Measurements from ENCODE around the gene ELMO1. TPM values are rescaled to one million over a fixed set of nuclear protein-coding genes. Genes with fewer than 3 reads are reported as not detected.

The ELMO1 gene
- total and polyA plus RNA-seq, 4 donors = 6.7 to 51.5 (median 14.8) TPM

- no peak for DNase-seq (ENCODE audit: low spot score)
- Histone ChIP-seq H3K4me3 (ENCODE audit: low read depth in 1 of 3, low read length in 3 of 3) (no peak overlapping the region), H3K27me3 (ENCODE audit: control insufficient read depth in 4 of 4, insufficient read depth in 4 of 4, low read length in 3 of 4) (no peaks in the 10 kb centered on the region), H3K4me1 (ENCODE audit: control insufficient read depth in 4 of 4, insufficient read depth in 4 of 4, low read length in 3 of 4) (peaks cover 0 to 2% (median 0%) of the 10 kb centered on the region in 4 donors), H3K27ac (ENCODE audit: low read depth in 1 of 2, low read length in 2 of 2) (no peak overlapping the region), H3K9ac (ENCODE audit: low read depth in 1 of 2, low read length in 2 of 2) (no peak overlapping the region), H3K9me3 (ENCODE audit: control insufficient read depth in 4 of 4, low read length in 3 of 4) (no peaks in the 10 kb centered on the region), H3K36me3 (ENCODE audit: control insufficient read depth in 4 of 4, insufficient read depth in 3 of 4, low read depth in 1 of 4, low read length in 3 of 4) (peaks cover 0 to 4% (median 2%) of the 10 kb centered on the region in 4 donors)
- TF ChIP-seq MAX (IDR thresholded peaks at IDR 0.05) (no peak), TAF1 (conservative IDR thresholded peaks at IDR 0.05) (no peak)
- 71% methylated on average over 4 of the region's 4 CpGs for WGBS
Observed at GRCh38 chr7:37074370-37074769, 374.3 kb downstream of the ELMO1 start.

- WGBS = 90% methylated on average over 2 of the region's 2 CpGs
- no peak overlapping the region for H3K27ac ChIP-seq (ENCODE audit: low read depth in 1 of 2, low read length in 2 of 2)
- TF ChIP-seq HNF4G (IDR thresholded peaks at IDR 0.05) (no peak), SP1 (IDR thresholded peaks at IDR 0.05) (no peak), TAF1 (conservative IDR thresholded peaks at IDR 0.05) (no peak), RAD21 (IDR thresholded peaks at IDR 0.05) (no peak), JUND (IDR thresholded peaks at IDR 0.05) (no peak), GABPA (IDR thresholded peaks at IDR 0.05 in 1 of 2, conservative IDR thresholded peaks at IDR 0.05 in 1 of 2) (no peak), NR2F2 (IDR thresholded peaks at IDR 0.05) (no peak), ATF3 (IDR thresholded peaks at IDR 0.05) (no peak), YY1 (IDR thresholded peaks at IDR 0.05) (no peak), HNF4A (conservative IDR thresholded peaks at IDR 0.05) (no peak), CTCF (IDR thresholded peaks at IDR 0.05; ENCODE audit: low read depth, low read length, missing input control) (no peak), RXRA (IDR thresholded peaks at IDR 0.05) (no peak), REST (IDR thresholded peaks at IDR 0.05) (no peak), FOXA2 (IDR thresholded peaks at IDR 0.05) (no peak), FOXA1 (IDR thresholded peaks at IDR 0.05) (no peak)
Observed at GRCh38 chr7:37071124-37071523, 377.5 kb downstream of the ELMO1 start.

More at GRCh38 chr7:37071124-37071523, 377.5 kb downstream of the ELMO1 start:
- H3K4me3 ChIP-seq (ENCODE audit: low read depth in 1 of 3, low read length in 3 of 3) = no peak overlapping the region
- no peaks in the 10 kb centered on the region for H3K36me3 ChIP-seq (ENCODE audit: control insufficient read depth in 4 of 4, insufficient read depth in 3 of 4, low read depth in 1 of 4, low read length in 3 of 4)
- no peaks in the 10 kb centered on the region for H3K9me3 ChIP-seq (ENCODE audit: control insufficient read depth in 4 of 4, low read length in 3 of 4)
- H3K4me1 ChIP-seq (ENCODE audit: control insufficient read depth in 4 of 4, insufficient read depth in 4 of 4, low read length in 3 of 4) = no peaks in the 10 kb centered on the region
- no peaks in the 10 kb centered on the region for H3K27me3 ChIP-seq (ENCODE audit: control insufficient read depth in 4 of 4, insufficient read depth in 4 of 4, low read length in 3 of 4)
- DNase-seq (ENCODE audit: low spot score) = no peak
- no peak overlapping the region for H3K9ac ChIP-seq (ENCODE audit: low read depth in 1 of 2, low read length in 2 of 2)

All from liver (tissue), 9 donors.